ENCODE results near the gene FSIP1. TPM values are rescaled to one million over a fixed set of nuclear protein-coding genes. Genes with fewer than 3 reads are reported as not detected.

FSIP1 gene
- total RNA-seq, 1 donor from 2014 or later: 0.54 TPM

DNA sequence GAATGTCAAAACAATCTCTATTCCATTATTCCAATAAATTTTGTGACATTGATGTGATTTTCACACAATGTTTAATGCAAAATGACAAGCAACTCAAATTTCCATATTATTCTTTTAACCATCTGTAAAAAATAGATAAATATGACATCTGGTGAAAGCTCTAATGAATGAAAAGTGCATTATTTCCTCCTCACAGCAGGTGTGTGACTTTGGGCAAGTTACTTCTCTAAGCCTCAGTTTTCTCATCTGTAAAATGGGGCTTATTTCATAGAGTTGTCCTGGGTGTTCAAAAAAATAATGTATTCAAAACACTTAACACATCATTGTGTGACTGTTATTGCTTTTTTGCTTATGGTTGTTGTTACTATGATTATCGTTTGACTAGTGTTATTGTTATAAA lies 131.3 kb downstream of the FSIP1 start:
- H3K36me3 Mint-ChIP-seq (ENCODE audit: unreplicated experiment): no peaks in the 10 kb centered on the region
- H3K27ac Mint-ChIP-seq (ENCODE audit: unreplicated experiment): no peak overlapping the region
- no peak for DNase-seq (ENCODE audit: extremely low spot score, unreplicated experiment)

GRCh38 chr15:39649757-39650156 lies 132.9 kb downstream of the FSIP1 start:
- H3K27ac Mint-ChIP-seq (ENCODE audit: unreplicated experiment): no peak overlapping the region
- TF ChIP-seq CTCF (IDR thresholded peaks at IDR 0.05): no peak
- H3K4me1 Mint-ChIP-seq (ENCODE audit: unreplicated experiment): peaks cover 12% of the 10 kb centered on the region
- no peaks in the 10 kb centered on the region for H3K36me3 Mint-ChIP-seq (ENCODE audit: unreplicated experiment)
- no peak overlapping the region for H3K4me3 Mint-ChIP-seq (ENCODE audit: unreplicated experiment)
- no peaks in the 10 kb centered on the region for H3K9me3 Mint-ChIP-seq (ENCODE audit: unreplicated experiment)
- no peak for DNase-seq (ENCODE audit: extremely low spot score, unreplicated experiment)
- no peaks in the 10 kb centered on the region for H3K27me3 Mint-ChIP-seq (ENCODE audit: unreplicated experiment)

More for the DNA sequence above, 131.3 kb downstream of the FSIP1 start:
- Mint-ChIP-seq H3K9me3 (ENCODE audit: unreplicated experiment) (no peaks in the 10 kb centered on the region), H3K27me3 (ENCODE audit: unreplicated experiment) (no peaks in the 10 kb centered on the region), H3K4me1 (ENCODE audit: unreplicated experiment) (peaks cover 15% of the 10 kb centered on the region), H3K4me3 (ENCODE audit: unreplicated experiment) (no peak overlapping the region)
- TF ChIP-seq CTCF (IDR thresholded peaks at IDR 0.05): no peak

GRCh38 chr15:39646425-39646824 lies 136.2 kb downstream of the FSIP1 start:
- Mint-ChIP-seq H3K36me3 (ENCODE audit: unreplicated experiment) (no peaks in the 10 kb centered on the region), H3K27ac (ENCODE audit: unreplicated experiment) (no peak overlapping the region)

GRCh38 chr15:39645976-39646257 lies 136.7 kb downstream of the FSIP1 start:
- Mint-ChIP-seq H3K4me1 (ENCODE audit: unreplicated experiment) (peaks cover 35% of the 10 kb centered on the region), H3K36me3 (ENCODE audit: unreplicated experiment) (no peaks in the 10 kb centered on the region), H3K27me3 (ENCODE audit: unreplicated experiment) (no peaks in the 10 kb centered on the region), H3K9me3 (ENCODE audit: unreplicated experiment) (no peaks in the 10 kb centered on the region), H3K27ac (ENCODE audit: unreplicated experiment) (no peak overlapping the region), H3K4me3 (ENCODE audit: unreplicated experiment) (no peak overlapping the region)
- TF ChIP-seq CTCF (IDR thresholded peaks at IDR 0.05): no peak
- no peak for DNase-seq (ENCODE audit: extremely low spot score, unreplicated experiment)

More at GRCh38 chr15:39646425-39646824, 136.2 kb downstream of the FSIP1 start:
- Mint-ChIP-seq H3K27me3 (ENCODE audit: unreplicated experiment) (no peaks in the 10 kb centered on the region), H3K4me3 (ENCODE audit: unreplicated experiment) (no peak overlapping the region), H3K4me1 (ENCODE audit: unreplicated experiment) (peaks cover 30% of the 10 kb centered on the region), H3K9me3 (ENCODE audit: unreplicated experiment) (no peaks in the 10 kb centered on the region)
- no peak for DNase-seq (ENCODE audit: extremely low spot score, unreplicated experiment)
- TF ChIP-seq CTCF (IDR thresholded peaks at IDR 0.05): no peak

GRCh38 chr15:39645138-39645975 lies 137.3 kb downstream of the FSIP1 start:
- Mint-ChIP-seq H3K27me3 (ENCODE audit: unreplicated experiment) (no peaks in the 10 kb centered on the region), H3K9me3 (ENCODE audit: unreplicated experiment) (no peaks in the 10 kb centered on the region), H3K27ac (ENCODE audit: unreplicated experiment) (no peak overlapping the region), H3K4me3 (ENCODE audit: unreplicated experiment) (no peak overlapping the region), H3K36me3 (ENCODE audit: unreplicated experiment) (no peaks in the 10 kb centered on the region), H3K4me1 (ENCODE audit: unreplicated experiment) (peaks cover 40% of the 10 kb centered on the region)
- DNase-seq (ENCODE audit: extremely low spot score, unreplicated experiment): no peak
- no peak for TF ChIP-seq CTCF (IDR thresholded peaks at IDR 0.05)

All from osteocyte (in vitro differentiated cells).